CD4-positive, alpha-beta T cell treated with Interleukin-12 subunit alpha and Interleukin-12 subunit beta, for 1 hour (primary cell): ENCODE data around the gene CYP4F3.
"Not testable (repeated sequence)": the region's sequence is repeated elsewhere in the genome, so short reads cannot be mapped to it uniquely, and the experiment has no call there.

Experiments used
- DNase-seq: peaks from one replicate; pipeline ENCODE4 v3.0.0-alpha.2; 2020

CYP4F3 gene

GRCh38 chr19:15640294-15640903 lies at the start of gene CYP4F3:
TSS of gene CYP4F3 (plus strand) at chr19:15640897. CDS start at chr19:15641416, 519 bp downstream.
- no peak for DNase-seq

GRCh38 chr19:15591796-15592195 lies 48.9 kb upstream of the CYP4F3 start:
- DNase-seq: no peak

- DNase-seq: not testable (repeated sequence)
These were observed 48.2 kb upstream of the CYP4F3 start for GRCh38 chr19:15592506-15592905.

GRCh38 chr19:15593766-15594165 lies 46.9 kb upstream of the CYP4F3 start:
- DNase-seq: not testable (repeated sequence)

GRCh38 chr19:15595069-15595468 lies 45.6 kb upstream of the CYP4F3 start:
- no peak for DNase-seq

- DNase-seq: not testable (repeated sequence)
These were observed 32.4 kb upstream of the CYP4F3 start for GRCh38 chr19:15607978-15608925.

GRCh38 chr19:15609261-15609660 lies 31.4 kb upstream of the CYP4F3 start:
- DNase-seq: no peak

GRCh38 chr19:15612342-15612741 lies 28.4 kb upstream of the CYP4F3 start:
- DNase-seq: no peak

GRCh38 chr19:15613338-15613737 lies 27.4 kb upstream of the CYP4F3 start:
- no peak for DNase-seq

GRCh38 chr19:15614507-15615379 lies 26.0 kb upstream of the CYP4F3 start, which contains the start of gene CYP4F8:
TSS of gene CYP4F8 (plus strand) at chr19:15615218. CDS start at chr19:15615617, 399 bp downstream.
- DNase-seq: no peak

- DNase-seq: no peak
These were observed 25.2 kb upstream of the CYP4F3 start for GRCh38 chr19:15615526-15615925.

GRCh38 chr19:15616183-15616582 lies 24.5 kb upstream of the CYP4F3 start:
- no peak for DNase-seq

- no peak for DNase-seq
These were observed 23.9 kb upstream of the CYP4F3 start for GRCh38 chr19:15616627-15617270.

GRCh38 chr19:15618321-15618720 lies 22.4 kb upstream of the CYP4F3 start:
- DNase-seq: no peak

GRCh38 chr19:15621801-15622200 lies 18.9 kb upstream of the CYP4F3 start:
- no peak for DNase-seq

GRCh38 chr19:15622991-15623390 lies 17.7 kb upstream of the CYP4F3 start:
- DNase-seq: no peak

- DNase-seq: no peak
These were observed 16.9 kb upstream of the CYP4F3 start for GRCh38 chr19:15623711-15624318.

- no peak for DNase-seq
These were observed 12.3 kb upstream of the CYP4F3 start for GRCh38 chr19:15628236-15629002.

GRCh38 chr19:15629003-15629880 lies 11.5 kb upstream of the CYP4F3 start:
- peak; percentile 84 for DNase-seq

- peak; percentile 7 for DNase-seq
These were observed 8.9 kb upstream of the CYP4F3 start for GRCh38 chr19:15631817-15632216.
